Epithelial cell of esophagus (primary cell): ENCODE results near the gene CDH16.

ENCODE experiments used
- DNase-seq: peaks from one replicate; pipeline ENCODE4 v3.0.0; 2010; ENCODE audit warnings: low read depth
- H3K4me3 ChIP-seq: 2 replicates; pipeline ENCODE4 v1.5.1; 2011; ENCODE audit warnings: mild to moderate bottlenecking, low read length, control low read depth
- CTCF ChIP-seq: IDR thresholded peaks from 2 replicates; pipeline ENCODE4 v1.5.1; 2011; ENCODE audit warnings: low read depth, mild to moderate bottlenecking, low read length, control low read depth, inconsistent platforms; ENCODE audit not compliant: insufficient read depth; ENCODE audit errors: missing control alignments

The CDH16 gene

GRCh38 chr16:66894948-66895688 is 23.6 kb downstream of the CDH16 start:
- no peak overlapping the region for H3K4me3 ChIP-seq
- DNase-seq, result peak; percentile 84
- peak; percentile 98 for TF ChIP-seq CTCF

GRCh38 chr16:66894055-66894454 is 24.6 kb downstream of the CDH16 start:
- no peak for DNase-seq
- no peak overlapping the region for H3K4me3 ChIP-seq
- no peak for TF ChIP-seq CTCF

- no peak for DNase-seq
- H3K4me3 ChIP-seq, result no peak overlapping the region
- TF ChIP-seq CTCF, result no peak
These were observed 26.9 kb downstream of the CDH16 start for GRCh38 chr16:66891797-66892196.

GRCh38 chr16:66891360-66891759 is 27.3 kb downstream of the CDH16 start:
- DNase-seq, result no peak
- TF ChIP-seq CTCF, result no peak
- H3K4me3 ChIP-seq, result no peak overlapping the region

- no peak for DNase-seq
- TF ChIP-seq CTCF, result no peak
- H3K4me3 ChIP-seq, result no peak overlapping the region
These were observed 27.9 kb downstream of the CDH16 start for GRCh38 chr16:66890799-66891198.

GRCh38 chr16:66889622-66890021 is 29.1 kb downstream of the CDH16 start:
- peak; percentile 27 for DNase-seq
- TF ChIP-seq CTCF, result no peak
- no peak overlapping the region for H3K4me3 ChIP-seq
